GM19043 (cell line): ENCODE measurements around the gene FRMPD2.
"Not testable (repeated sequence)": the region's sequence is repeated elsewhere in the genome, so short reads cannot be mapped to it uniquely, and the experiment has no call there.

Experiments
- ATAC-seq: cut with Tn5 transposase; IDR thresholded peaks from one replicate; pipeline ENCODE4 v1.9.1; 2021; ENCODE audit warnings: low read depth; ENCODE audit not compliant: unreplicated experiment

FRMPD2 gene

GRCh38 chr10:48253970-48254657, 20.4 kb downstream of the FRMPD2 start:
- ATAC-seq, result no peak

GRCh38 chr10:48252354-48252650, 22.2 kb downstream of the FRMPD2 start:
- no peak for ATAC-seq

- ATAC-seq, result no peak
Measured at GRCh38 chr10:48251525-48252353, 22.8 kb downstream of the FRMPD2 start.

- ATAC-seq, result no peak
Measured at GRCh38 chr10:48251152-48251524, 23.4 kb downstream of the FRMPD2 start.

- no peak for ATAC-seq
Measured at GRCh38 chr10:48249763-48250351, 24.6 kb downstream of the FRMPD2 start.

GRCh38 chr10:48249004-48249762, 25.3 kb downstream of the FRMPD2 start:
- no peak for ATAC-seq

- ATAC-seq, result no peak
Measured at GRCh38 chr10:48248462-48248861, 26.0 kb downstream of the FRMPD2 start.

- ATAC-seq, result no peak
Measured at GRCh38 chr10:48247680-48248079, 26.8 kb downstream of the FRMPD2 start.

- ATAC-seq, result no peak
Measured at GRCh38 chr10:48246501-48246900, 28.0 kb downstream of the FRMPD2 start.

GRCh38 chr10:48245977-48246376, 28.5 kb downstream of the FRMPD2 start:
- no peak for ATAC-seq

- not testable (repeated sequence) for ATAC-seq
Measured at GRCh38 chr10:48243921-48244320, 30.6 kb downstream of the FRMPD2 start.

- no peak for ATAC-seq
Measured at GRCh38 chr10:48243487-48243886, 31.0 kb downstream of the FRMPD2 start.

- no peak for ATAC-seq
Measured at GRCh38 chr10:48242171-48242904, 32.2 kb downstream of the FRMPD2 start.

GRCh38 chr10:48241332-48241731, 33.2 kb downstream of the FRMPD2 start:
- ATAC-seq, result no peak

GRCh38 chr10:48240196-48240595, 34.3 kb downstream of the FRMPD2 start:
- ATAC-seq, result no peak

GRCh38 chr10:48239618-48240017, 34.9 kb downstream of the FRMPD2 start:
- ATAC-seq, result no peak

- ATAC-seq, result no peak
Measured at GRCh38 chr10:48238826-48239520, 35.5 kb downstream of the FRMPD2 start.

- ATAC-seq, result no peak
Measured at GRCh38 chr10:48237259-48238250, 36.9 kb downstream of the FRMPD2 start.

GRCh38 chr10:48236199-48236621, 38.3 kb downstream of the FRMPD2 start:
- ATAC-seq, result no peak
